NCI-H1436 (cell line): ENCODE results near the gene PDE4B.
"Not testable (repeated sequence)": the region's sequence is repeated elsewhere in the genome, so short reads cannot be mapped to it uniquely, and the experiment has no call there.

ENCODE experiments used
- DNase-seq: peaks from one replicate; lab custom pipeline; 2025; lab: John Stamatoyannopoulos, UW

The PDE4B gene

DNA sequence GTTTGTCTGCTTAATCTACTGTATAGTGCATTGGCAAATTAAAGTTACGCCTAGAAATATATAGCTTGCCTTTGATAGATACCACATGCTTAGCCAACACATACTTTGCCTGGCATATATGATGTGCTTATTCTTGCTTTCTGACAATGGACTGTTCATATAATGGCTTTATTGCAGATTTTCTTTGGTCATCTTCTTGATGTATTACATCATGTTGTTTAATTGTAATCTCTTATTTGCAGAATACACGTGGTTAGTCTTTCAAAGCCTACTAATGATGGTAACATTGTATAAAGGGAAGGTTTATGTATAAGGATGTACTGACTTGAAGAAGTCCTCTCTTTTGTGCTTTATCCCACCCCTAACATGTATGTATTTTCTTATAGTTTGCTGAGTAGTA is 201.5 kb downstream of the PDE4B start:
- DNase-seq = no peak

DNA sequence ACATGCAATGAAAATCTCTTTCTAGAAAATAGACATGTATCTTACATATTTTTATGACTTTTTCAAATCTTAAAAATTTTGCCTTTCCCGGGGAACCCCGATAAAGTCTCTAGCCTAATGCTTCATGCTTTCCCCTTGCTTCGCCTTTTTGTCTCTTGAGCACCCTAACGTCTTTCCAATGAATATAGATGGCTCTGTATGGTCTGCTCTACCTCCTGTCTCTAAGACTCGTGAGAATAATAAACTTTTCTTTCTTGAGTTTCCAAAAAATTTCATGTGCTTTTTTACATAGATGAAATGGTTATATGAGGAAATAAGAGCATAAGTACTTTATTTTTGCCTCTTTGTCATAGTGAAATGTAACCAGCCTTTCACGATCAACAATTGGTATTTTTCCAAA is 202.6 kb downstream of the PDE4B start:
- DNase-seq = no peak

DNA sequence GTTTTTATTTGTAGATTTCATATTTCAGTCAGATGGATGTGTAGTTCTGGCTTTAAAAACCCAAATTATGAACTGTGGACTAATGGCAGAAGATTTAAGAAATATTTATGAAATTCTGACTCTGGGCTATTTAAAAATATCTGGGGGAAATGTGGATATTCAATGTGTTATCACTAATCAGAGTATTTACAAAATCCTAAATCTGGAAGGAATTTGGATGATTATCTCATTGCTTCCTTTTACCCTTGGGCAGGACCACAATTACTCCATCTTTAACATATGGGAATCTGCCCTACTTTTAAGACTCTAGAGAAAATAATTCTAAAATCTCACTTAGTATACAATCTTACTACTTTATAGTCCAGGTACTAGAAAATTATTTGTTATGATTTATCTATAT is 203.2 kb downstream of the PDE4B start:
- DNase-seq = no peak

DNA sequence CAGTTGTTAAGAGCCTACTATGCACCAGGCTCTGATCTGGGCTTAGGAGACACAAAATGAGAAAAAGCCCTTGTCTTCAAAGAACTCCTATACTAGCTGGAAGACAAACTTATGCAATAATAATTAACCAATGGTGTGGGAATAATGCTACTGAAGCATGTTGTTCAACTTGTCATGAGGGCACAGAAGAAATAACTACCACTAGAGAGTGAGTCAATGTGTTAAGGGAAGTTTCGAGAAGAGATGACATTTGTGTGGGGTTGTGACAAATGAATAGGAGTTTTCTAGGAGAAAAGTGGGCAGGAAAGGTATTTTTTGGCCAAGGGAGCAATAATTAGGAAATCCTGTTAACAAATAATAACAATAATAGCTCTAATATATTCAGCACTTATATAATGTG is 205.0 kb downstream of the PDE4B start:
- no peak for DNase-seq

DNA sequence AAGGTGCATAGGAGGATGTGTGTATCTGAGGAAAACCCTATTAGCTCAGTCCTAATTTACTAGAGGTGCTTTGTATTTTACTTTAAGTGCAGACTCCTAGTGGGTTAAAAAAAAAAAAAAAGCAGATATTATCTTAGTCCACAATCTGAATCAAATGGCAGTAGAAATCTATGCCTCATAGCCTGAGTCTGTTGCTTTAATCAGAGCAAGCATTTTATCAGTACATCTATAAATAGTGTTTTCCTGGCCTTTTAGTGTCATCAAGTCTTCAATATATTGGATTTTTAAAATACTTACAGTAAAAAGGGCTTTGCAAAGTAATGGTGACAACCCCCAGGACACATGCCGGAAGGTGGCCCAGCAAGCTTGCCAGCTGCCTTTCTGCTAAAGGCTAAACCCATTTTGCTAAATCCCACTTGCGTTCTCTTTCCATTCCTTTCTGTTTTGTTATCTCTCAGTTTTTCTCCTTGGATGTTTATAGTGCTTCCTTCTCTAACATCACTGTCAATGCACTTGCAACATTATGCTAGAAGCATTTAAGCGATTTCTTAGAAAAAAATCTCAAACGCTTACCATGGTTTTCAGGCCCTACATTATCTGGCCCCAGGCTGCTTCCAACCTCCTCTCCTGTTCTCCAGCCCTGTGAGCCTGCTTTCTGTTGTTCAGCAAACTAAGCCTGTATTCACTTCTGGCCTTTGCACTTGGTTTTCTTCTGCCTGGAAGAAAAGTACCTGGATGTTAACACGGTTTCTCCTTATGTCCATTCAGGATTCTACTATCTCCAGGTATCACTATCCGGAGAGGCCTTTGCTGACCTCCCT is 206.3 kb downstream of the PDE4B start:
- DNase-seq = no peak

DNA sequence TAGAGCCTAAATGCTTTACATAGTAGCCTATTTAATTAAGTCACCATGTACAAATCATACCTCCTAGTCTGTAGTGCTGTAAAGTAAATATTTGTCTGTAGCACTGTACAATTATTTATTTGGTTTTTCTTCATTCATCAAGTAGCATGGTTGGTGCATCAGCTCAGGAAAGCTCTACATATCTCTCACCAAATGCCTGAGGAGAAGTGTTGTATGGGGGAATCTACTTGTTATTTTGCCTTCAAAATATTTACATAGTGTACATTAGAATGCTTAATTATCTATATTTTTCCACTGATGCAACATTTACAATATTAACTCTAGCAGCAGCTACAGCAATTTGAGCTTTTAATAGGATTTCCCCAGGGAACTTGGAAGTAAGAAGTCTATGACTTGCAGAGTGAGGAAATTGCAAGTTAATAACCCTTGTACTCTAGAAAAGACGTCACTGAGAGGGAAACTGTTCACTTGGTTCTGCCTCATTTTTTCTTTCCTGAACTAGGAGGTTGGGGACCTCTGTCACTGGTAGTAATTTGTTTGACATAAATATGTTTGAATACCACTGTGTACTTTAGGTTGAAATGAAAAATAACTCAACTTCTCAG is 207.4 kb downstream of the PDE4B start:
- DNase-seq = peak; percentile 5

GRCh38 chr1:66003690-66004089 is 211.0 kb downstream of the PDE4B start:
- no peak for DNase-seq

DNA sequence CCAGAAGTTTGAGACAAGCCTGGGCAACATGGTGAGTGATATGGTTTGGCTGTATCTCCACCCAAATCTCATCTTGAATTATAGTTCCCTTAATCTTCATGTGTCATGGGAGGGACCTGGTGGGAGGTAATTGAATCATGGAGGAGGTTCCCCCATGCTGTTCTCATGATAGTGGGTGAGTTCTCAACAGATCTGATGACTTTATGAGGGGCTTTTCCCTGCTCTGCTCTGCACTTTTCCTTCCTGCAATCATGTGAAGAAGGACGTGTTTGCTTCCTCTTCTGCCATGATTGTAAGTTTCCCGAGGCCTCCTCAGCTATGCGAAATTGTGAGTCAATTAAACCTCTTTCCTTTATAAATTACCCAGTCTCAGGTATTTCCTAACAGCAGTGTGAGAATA is 213.8 kb downstream of the PDE4B start:
- not testable (repeated sequence) for DNase-seq

- no peak for DNase-seq
These were observed 219.6 kb downstream of the PDE4B start for GRCh38 chr1:66012106-66012784.

DNA sequence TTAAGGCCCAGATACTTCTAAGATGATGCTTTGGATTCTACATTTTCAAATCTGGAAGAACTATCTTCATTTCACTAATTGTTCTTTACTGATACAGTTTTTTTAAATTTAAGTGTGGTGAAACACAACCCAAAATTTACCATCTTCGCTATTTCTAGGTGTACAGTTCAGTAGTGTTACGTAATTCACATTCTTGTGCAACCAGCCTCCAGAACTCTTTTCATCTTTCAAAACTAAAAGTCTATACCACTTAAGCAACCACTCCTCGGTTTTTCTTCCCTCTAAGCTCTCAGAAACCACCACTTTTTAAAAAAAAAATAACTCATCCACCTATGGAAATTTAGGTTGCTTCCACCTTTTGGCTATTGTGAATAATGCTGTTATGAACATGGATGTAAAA is 220.7 kb downstream of the PDE4B start:
- no peak for DNase-seq

- DNase-seq = no peak
These were observed 230.4 kb downstream of the PDE4B start for GRCh38 chr1:66022904-66023620.

DNA sequence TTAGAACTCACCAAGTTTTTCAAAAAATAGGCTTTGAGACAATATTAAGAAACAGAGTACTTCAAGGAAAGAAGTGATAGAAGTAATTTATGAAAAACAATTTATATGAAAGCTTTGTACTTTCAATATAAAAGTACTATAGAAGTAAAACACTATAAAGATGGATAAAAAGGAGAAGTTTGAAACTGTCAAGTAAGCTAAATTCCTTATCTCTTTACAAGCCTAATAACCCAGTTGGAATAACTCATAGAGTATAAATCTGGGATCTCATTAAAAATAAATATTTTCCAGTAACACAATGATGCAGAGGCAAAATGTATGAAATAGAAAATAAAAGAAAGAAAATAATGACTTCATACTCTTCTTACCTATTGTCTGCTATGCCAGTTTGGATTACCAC is 232.5 kb downstream of the PDE4B start:
- DNase-seq = no peak

GRCh38 chr1:66028035-66028434 is 235.3 kb downstream of the PDE4B start:
- no peak for DNase-seq

- DNase-seq = no peak
These were observed 241.1 kb downstream of the PDE4B start for GRCh38 chr1:66033781-66034180.

DNA sequence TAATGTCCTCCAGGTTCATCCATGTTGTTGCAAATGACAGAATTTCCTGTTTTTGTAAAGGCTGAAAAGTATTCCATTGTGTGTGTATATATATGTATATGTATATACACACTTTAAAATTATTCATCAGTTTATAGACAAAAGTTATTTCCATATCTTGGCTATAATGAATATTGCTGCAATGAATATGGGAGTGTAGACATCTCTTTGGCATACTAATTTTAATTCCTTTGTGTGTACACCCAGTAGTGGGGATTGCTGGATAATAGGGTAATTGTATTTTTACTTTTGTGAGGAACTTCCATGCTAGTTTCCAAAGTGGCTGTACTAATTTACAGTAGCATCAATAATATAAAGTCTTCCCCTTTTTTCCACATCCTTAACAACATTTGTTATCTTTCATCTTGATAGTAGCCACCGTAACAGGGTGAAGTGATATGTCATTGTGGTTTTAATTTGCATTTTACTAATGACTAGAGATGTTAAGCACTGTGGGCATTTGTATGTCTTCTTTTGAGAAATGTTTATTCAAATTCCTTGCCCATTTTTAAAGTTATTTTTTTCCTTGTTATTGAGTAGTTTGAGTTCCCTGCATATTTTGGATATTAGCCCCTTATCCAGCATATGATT is 243.0 kb downstream of the PDE4B start:
- no peak for DNase-seq

DNA sequence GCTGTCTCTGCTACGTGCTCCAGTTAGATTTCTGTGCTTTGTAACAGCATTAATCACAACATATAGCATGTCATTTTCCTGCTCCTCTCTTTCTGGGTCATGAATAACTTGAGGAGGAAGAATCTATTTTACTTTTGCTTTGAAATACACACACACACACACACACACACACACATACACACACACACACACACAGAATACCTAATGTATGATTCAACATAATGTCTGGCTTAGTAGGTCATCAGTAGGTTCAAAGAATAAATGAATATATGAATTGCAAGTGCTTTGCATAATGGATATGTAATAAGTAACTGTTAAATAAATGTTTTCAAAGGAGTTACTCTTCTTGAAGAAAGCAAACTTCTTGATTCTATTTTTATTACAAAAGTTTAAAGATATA is 249.0 kb downstream of the PDE4B start:
- DNase-seq = no peak

DNA sequence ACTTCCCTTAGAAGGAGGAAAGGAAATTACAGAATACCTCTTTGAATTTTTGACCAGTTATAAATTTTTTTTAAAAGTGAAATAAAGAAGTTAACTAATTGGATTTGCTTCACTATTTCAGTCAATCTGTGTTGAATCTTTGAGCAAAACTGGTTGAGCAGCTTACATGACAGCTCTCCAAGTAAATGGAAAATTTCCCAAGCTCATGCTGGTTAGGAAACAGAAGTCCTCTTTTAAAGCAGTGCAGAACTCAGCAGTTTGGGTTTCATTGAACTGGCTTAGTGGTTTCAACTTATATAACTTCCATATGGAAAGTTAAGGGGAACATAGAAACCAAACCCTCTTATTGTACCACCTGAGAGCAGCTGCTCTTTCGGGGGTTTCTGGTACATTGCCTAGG is 250.5 kb downstream of the PDE4B start:
- no peak for DNase-seq

- no peak for DNase-seq
These were observed 252.2 kb downstream of the PDE4B start for GRCh38 chr1:66044912-66045311.

GRCh38 chr1:66046415-66046814 is 253.7 kb downstream of the PDE4B start:
- no peak for DNase-seq

GRCh38 chr1:66048011-66048410 is 255.3 kb downstream of the PDE4B start:
- no peak for DNase-seq

DNA sequence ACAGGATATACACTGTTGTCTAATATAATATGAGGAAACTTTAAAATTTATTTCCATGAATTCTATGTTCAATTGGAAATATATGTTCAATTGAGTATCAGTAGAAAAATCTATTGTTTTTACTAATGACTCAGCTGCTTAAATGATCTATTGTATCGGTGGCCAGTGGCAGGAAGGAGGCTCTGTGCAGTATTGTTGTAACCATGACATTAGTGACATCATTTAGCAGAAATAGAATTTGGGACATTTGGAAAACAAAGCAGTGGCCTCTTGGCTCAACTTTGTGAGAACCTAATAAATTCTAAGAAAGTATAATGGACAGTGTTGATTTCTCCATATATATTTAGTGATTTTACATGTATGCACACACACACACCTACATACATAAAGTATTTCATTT is 257.4 kb downstream of the PDE4B start:
- no peak for DNase-seq

- DNase-seq = no peak
These were observed 257.9 kb downstream of the PDE4B start for GRCh38 chr1:66050633-66051032.
